T follicular helper cell (primary cell): ENCODE measurements around the gene RANBP9.

Experiments used
- DNase-seq: peaks from one replicate; pipeline ENCODE4 v3.0.0-alpha.2; 2020; ENCODE audit warnings: low read depth
- total RNA-seq, 2 experiments: gene quantifications; one replicate each; lab custom pipeline; 2026; lab: John Stamatoyannopoulos, UW

The RANBP9 gene
- total RNA-seq: 105 to 136 reads per million in 2 experiments

DNA sequence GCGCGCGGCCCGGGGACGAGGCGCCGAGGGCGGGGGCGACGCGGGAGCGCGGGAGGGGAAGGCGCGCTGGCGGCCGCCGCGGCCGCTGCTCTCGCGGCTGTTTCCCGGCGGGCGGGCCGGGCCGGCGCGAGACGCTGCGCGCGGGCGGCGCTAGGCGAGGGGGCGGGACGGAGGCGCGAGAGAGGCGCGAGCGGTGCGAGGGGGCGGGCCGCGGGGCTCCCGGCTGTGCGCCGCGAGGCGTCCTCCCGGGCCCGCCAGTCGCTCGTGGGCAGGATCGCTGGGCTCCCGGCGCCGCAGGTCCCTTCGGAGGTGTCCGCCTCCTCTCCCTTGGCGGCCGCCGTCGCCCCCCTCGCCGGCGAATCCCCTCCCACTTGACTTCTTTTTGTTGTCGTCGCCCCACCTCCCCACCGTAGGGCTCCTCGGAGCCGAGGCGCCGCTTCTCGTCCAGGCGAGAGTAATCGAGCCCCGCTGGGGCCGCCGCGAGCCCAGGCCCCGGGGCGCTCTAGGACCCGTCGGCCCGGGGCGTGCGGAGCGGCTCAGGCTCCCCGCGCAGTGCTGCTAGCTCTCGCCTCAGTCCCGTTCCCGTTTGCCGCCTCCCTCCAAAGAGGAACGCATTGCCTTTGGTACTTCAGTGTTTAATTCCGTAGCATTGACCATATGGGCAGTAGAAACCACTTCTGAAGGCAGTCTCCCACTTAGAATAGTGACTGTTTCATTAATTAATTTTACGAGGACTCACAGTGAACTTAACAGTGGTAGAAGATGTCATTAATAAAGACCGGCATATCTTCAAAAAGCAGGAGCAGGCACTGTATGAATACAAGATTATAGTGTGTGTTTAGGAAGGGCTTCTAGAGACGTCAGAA, at the start of gene RANBP9:
Gene RANBP9 (minus strand): TSS at position 103 of the 866 bp plus-strand sequence. CDS start 330 bp downstream, outside the sequence.
- DNase-seq: peak; percentile 78

DNA sequence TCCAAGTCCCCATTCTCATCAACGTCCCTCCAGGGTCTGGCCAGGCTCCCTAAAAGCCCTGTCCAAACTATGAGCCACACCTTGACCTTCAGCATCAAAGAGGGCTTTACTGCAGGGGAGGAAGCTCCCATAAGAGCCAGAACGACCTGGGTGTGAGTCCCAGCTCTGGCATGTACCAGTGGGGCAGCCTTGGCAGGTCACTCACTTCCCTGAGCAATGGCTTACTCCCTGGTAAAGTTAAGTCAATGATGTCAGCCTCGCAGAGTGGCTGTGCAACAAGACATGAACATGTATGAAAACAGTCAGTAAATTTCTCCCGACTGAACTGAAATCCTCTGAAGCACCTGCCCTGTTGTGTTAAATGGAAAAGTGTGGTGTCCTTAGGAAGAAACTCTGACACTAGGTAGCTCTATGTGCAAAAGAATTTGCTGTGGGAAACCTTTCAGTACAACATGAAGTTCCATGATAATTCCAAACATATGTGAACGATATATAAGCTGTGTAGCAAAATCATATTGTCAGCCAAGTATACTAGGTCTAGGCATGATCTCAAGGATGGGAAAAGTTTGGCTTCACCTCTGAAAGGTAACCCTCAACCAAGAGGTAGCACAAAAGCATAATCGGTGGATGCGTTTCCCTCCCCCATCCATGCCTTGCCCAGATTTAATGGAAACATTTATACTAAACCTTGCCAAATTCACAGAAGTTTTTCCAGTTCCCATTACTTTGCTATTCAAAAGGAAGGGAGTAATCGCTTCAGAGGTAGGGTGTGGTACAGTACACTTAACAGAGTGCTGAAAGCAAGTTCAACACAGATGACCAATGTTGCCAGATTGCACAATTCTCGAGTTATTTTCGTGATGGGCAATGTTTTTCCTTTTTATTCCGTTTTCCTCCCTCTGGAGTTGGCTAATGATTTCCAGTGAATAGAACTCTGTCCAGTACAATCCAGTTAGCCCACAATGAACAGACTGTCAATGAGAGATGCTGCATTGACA, 49.0 kb upstream of the RANBP9 start:
- no peak for DNase-seq

- DNase-seq: no peak
These were observed 47.4 kb upstream of the RANBP9 start for GRCh38 chr6:13759025-13759424.

GRCh38 chr6:13754644-13755043, 43.0 kb upstream of the RANBP9 start:
- no peak for DNase-seq

DNA sequence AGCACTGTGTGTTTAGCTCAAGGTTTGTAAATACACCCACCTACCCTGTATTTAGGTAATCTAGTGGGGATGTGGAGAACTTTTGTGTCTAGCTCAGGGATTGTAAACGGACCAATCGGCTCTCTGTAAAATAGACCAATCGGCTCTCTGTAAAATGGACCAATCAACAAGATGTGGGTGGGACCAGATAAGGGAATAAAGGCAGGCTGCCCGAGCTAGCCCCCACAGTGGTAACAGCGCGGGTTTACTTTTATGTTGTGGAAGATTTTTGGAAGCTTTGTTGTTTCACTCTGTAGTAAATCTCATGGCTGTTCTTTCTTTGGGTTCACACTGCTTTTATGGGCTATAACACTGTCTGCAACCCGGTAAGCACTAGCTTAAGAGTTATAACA, 32.1 kb upstream of the RANBP9 start:
- no peak for DNase-seq

- DNase-seq: no peak
These were observed 31.5 kb upstream of the RANBP9 start for GRCh38 chr6:13742961-13743735.

DNA sequence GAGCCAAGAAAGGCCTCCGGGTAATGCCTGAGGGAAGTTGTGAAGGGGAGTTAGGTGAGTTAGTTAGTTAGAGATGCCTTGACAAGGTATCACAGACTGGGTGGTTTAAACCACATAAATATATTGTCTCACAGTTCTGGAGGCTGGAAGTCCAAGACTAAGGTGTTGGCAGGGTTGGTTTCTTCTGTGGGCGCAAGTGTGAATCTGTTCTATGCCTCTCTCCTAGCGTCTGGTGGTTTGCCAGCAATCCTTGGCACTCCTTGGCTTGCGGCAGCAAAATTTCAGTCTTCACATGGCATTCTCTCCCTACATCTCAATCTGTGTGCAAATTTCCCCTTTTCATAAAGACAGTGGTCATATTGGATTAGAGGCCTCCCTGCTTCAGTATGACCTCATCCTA, 29.7 kb upstream of the RANBP9 start:
- no peak for DNase-seq

GRCh38 chr6:13735031-13735430, 23.4 kb upstream of the RANBP9 start:
- no peak for DNase-seq

- DNase-seq: no peak
These were observed 21.7 kb upstream of the RANBP9 start for GRCh38 chr6:13733178-13733887.

DNA sequence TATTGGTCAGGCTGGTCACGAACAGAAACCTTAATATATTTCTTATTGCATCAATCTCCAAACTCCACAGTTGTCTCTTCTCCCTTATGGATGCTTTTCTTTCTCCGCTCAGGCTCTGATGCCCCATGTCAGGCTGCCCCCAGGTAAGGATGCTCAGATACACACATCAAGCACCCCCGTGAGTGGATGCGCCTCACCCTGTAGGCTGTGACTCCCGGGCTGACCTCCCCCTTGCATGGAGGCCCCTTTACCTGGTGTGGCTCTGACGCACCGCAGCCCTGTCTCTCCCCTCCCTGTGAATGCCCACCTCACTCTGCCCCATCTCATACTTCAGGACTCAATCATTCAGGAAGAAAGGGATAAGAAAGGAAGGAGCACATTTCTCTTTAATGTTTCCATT, 19.1 kb upstream of the RANBP9 start:
- DNase-seq: no peak

DNA sequence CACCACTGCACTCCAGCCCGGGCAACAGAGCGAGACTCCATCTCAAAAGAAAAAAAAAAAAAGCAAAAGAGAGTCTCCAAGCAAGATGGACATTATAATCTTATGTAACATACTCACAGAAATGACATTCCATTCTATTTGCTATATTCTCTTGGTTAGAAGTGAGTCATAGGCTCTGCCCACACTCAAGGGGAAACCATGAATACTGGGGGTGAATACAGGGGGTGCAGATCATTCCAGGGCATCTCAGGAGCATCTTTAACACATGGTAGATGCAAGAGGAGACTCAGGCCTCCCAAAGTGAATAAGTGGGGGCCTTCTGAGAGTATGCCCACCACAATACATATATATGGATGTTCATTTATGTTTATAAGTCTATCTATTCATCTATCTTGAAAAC, 18.3 kb upstream of the RANBP9 start:
- no peak for DNase-seq

DNA sequence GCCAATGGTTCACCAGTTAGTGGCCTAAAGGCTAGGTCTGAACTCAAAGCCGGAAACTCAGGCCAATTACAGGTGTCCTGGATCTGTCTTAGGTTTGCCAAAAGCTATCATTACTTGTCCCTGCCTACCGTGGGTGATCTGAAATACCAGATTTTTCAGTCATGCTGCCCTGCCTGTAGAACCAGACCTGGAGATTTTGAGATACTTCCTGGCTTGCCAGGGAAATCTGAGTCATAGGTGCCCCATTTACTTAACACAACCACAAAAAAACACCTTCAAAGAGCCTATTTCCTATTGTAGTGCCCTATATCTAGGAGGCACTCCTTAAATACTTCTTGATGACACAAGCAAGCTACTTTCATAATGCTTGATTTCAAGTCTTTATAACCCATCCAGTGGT, 13.9 kb upstream of the RANBP9 start:
- DNase-seq: no peak

DNA sequence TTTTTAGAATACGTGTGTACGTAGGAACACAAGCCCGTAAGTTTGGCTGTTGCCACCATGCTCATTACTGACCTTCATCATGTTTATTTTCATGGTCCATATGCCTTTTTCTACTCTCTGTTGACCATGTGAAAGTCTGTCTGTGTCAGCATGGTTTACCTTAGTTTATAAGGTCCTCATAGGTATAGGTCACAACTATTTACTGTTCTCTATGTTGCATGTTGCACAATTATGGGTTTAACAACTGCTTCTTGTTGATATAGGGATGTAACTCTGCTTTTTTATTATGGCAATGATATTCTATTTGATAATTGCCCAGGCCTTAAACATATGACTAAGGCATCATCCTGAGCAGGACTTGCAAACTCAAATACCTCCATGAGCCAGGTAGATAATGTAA, 13.4 kb upstream of the RANBP9 start:
- no peak for DNase-seq

DNA sequence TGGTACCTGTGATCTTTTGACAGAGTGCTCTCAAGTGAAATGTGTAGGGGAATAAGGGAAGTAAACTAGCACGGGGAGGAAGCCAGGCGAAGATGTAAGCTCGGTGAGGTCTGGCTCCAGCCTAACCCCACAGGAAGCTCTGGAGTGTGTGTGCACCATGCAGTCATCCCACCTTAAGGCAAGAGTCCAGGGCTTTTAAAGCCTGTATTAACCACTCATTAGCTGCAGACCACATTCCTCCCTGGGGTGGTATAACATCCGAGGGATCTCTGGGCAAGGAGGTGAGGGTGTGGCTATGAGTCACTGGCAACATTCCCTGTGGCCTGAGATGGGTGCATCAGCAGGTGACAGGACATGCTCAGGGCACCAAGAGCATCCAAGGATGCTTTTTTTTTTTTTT, 12.5 kb upstream of the RANBP9 start:
- no peak for DNase-seq

DNA sequence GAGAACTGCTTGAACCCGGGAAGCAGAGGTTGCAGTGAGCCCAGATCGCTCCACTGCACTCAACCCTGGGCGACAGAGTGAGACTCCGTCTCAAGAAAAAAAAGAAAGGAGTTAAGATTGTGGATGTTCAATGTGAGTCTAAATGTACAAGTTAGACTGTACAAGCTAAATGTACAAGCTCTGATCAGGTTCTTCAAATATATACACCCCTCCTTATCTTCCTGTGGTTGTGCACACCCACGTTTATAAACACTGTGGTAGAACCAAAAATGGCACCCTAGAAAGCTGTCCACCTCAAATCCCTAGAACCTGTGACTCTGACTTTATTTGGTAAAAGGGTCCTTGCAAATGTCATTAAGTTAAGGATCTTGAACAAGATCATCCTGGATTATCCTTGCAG, 11.2 kb upstream of the RANBP9 start:
- DNase-seq: no peak

GRCh38 chr6:13718123-13718458, 6.5 kb upstream of the RANBP9 start:
- no peak for DNase-seq

DNA sequence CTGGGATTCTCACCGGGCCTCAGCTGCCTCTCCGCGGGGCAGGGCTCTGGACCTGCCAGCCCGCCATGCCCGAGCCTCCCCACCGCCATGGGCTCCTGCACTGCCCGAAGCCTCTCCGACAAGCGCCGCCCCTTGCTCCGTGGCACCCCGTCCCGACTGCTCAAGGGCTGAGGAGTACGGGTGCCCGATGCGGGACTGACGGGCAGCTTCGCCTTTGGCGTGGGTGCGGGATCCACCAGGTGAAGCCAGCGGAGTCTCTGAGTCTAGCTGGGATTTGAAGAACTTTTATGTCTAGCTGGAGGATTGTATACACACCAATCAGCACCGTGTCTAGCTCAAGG, 5.3 kb upstream of the RANBP9 start:
- no peak for DNase-seq

- no peak for DNase-seq
These were observed 4.8 kb upstream of the RANBP9 start for GRCh38 chr6:13716225-13716954.

GRCh38 chr6:13715444-13715883, 3.8 kb upstream of the RANBP9 start:
- no peak for DNase-seq

- no peak for DNase-seq
These were observed 914 bp upstream of the RANBP9 start for GRCh38 chr6:13712599-13712898.

GRCh38 chr6:13711324-13711732, 307 bp downstream of the RANBP9 start:
- DNase-seq: peak; percentile 50
